Right lobe of liver (tissue), 6 donors: ENCODE results near the gene KXD1. TPM values are rescaled to one million over a fixed set of nuclear protein-coding genes. Genes with fewer than 3 reads are reported as not detected.

Source experiments
- ATAC-seq, 4 donors: fragments of 200-7000 bp; cut with Tn5 transposase; one replicate each; pipeline ENCODE4 v1.9.1; 2020; ENCODE audit warnings: mild to moderate bottlenecking in 4 of 4, moderate library complexity in 4 of 4
- DNase-seq, 3 donors: peaks; one replicate each; pipeline ENCODE4 v3.0.0-alpha.2; 2020
- H3K27ac ChIP-seq, 3 donors: fragments of 200-600 bp; one replicate each; pipeline ENCODE4 v1.8.0; 2022
- H3K27me3 ChIP-seq, 2 donors: fragments of 200-600 bp; one replicate each; pipeline ENCODE4 v1.8.0; 2022
- H3K36me3 ChIP-seq, 4 donors: fragments of 200-600 bp; sonication (generic) in 1 of 4; one replicate each; pipeline versions ENCODE4 v1.5.1 to v1.8.0; 2017 to 2022; ENCODE audit warnings: control low read depth in 1 of 4
- H3K4me1 ChIP-seq, 4 donors: fragments of 200-600 bp; sonication (generic) in 1 of 4; one replicate each; pipeline versions ENCODE4 v1.5.1 to v1.8.0; 2017 to 2022; ENCODE audit warnings: control low read depth in 1 of 4
- H3K4me3 ChIP-seq, 3 donors: fragments of 200-600 bp; one replicate each; pipeline ENCODE4 v1.8.0; 2022
- H3K9me3 ChIP-seq, 4 donors: fragments of 200-600 bp; sonication (generic) in 1 of 4; one replicate each; pipeline versions ENCODE4 v1.5.1 to v1.8.0; 2017 to 2022; ENCODE audit warnings: control low read depth in 1 of 4
- POLR2A ChIP-seq: fragments of 450-650 bp; IDR thresholded peaks from one replicate; pipeline ENCODE4 v1.6.1; 2017; ENCODE audit warnings: antibody characterized with exemption, mild to moderate bottlenecking
- WGBS: methylation state at CpG from one replicate; pipeline ENCODE4 v1.1.6; 2018; ENCODE audit warnings: low coverage, low lambda C conversion rate; ENCODE audit not compliant: insufficient coverage; ENCODE audit errors: missing lambda C conversion rate; 5-methylcytosine and 5-hydroxymethylcytosine counted together
- intact Hi-C, 2 donors: fragments of 100-400 bp; cut with DNase I; formaldehyde crosslinking; loops; one replicate each; pipeline versions ENCODE4 v1.11.2 to v1.14.1; 2022
- total RNA-seq, 6 experiments: library from RNA; depleted of rRNA in 2 of 6; stranded (reverse); fragments of >200 nt in 2 of 6; fragmentation: NEBNext Ultra II Directional in 3 of 6; extraction: Animal tissue kit (Norgen Biotek cat#: 25700) in 3 of 6; gene quantifications; one replicate each; pipeline versions ENCODE4 v1.1.0 to v1.2.4, GENCODE V29; 2016 to 2023
- TF ChIP-seq, protein P1 (sequence below), 4 donors: fragments of 200-600 bp in 3 of 4; fragments of 450-650 bp in 1 of 4; IDR thresholded peaks; one replicate each; pipeline versions ENCODE4 v1.5.1 to v1.8.0; 2016 to 2022; ENCODE audit warnings: antibody characterized with exemption in 4 of 4, mild to moderate bottlenecking in 2 of 4
- donor health status: DM: no; HTN: yes; CAD: no.
- donor health status: DM: no; HTN: no; CAD: no.
- donor health status: DM: no; HTN: no; CAD: no.
- donor health status: DM: no; HTN: yes; CAD: no.
- donor health status: DM: no; HTN: yes; CAD: no.

Gene KXD1
- total RNA-seq, 6 experiments from 2014 or later, result 30.2 to 93.0 (median 36.1) TPM

DNA sequence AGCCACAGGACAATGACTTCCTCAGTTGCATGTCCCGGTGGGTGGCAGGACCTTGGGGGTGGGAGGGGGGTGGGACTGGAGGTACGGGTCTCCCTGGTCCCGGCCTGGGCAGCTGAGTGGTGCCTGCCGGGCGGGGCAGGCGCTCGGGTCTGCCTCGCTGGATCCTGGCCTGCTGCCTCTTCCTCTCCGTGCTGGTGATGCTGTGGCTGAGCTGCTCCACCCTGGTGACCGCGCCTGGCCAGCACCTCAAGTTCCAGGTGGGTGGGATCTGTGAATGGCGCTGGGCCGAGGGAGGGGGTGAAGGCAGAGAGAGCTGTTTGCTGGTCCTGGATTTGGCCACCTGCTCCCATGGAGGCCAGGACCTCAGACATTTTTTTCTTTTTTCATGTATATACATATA, 60.6 kb downstream of the KXD1 start:
- no peaks in the 10 kb centered on the region for H3K27me3 ChIP-seq

More for the DNA sequence above, 60.6 kb downstream of the KXD1 start:
- Histone ChIP-seq H3K9me3 (no peaks in the 10 kb centered on the region), H3K4me3 (no peak overlapping the region), H3K4me1 (no peaks in the 10 kb centered on the region), H3K27ac (no peak overlapping the region), H3K36me3 (no peaks in the 10 kb centered on the region)
- intact Hi-C loops, result no loop called here
- DNase-seq, result no peak
- ATAC-seq, result no peak
- TF ChIP-seq, protein P1, sequence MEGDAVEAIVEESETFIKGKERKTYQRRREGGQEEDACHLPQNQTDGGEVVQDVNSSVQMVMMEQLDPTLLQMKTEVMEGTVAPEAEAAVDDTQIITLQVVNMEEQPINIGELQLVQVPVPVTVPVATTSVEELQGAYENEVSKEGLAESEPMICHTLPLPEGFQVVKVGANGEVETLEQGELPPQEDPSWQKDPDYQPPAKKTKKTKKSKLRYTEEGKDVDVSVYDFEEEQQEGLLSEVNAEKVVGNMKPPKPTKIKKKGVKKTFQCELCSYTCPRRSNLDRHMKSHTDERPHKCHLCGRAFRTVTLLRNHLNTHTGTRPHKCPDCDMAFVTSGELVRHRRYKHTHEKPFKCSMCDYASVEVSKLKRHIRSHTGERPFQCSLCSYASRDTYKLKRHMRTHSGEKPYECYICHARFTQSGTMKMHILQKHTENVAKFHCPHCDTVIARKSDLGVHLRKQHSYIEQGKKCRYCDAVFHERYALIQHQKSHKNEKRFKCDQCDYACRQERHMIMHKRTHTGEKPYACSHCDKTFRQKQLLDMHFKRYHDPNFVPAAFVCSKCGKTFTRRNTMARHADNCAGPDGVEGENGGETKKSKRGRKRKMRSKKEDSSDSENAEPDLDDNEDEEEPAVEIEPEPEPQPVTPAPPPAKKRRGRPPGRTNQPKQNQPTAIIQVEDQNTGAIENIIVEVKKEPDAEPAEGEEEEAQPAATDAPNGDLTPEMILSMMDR (IDR thresholded peaks at IDR 0.05), result no peak
- no peak for TF ChIP-seq POLR2A
- WGBS, result 92% methylated on average over 2 of the region's 13 CpGs

Other genes starting within 250 kb of the KXD1 start
- 100 to 1,000 TPM in 2 of 6 experiments, 10 to 100 TPM in 4; 37.6 to 139 (median 47.3) TPM for gene LSM4, start 234.8 kb upstream of the KXD1 start, total RNA-seq
- gene PGPEP1, start 217.3 kb upstream of the KXD1 start, total RNA-seq, result 10 to 100 TPM; 33.0 to 55.5 (median 40.7) TPM
- gene GDF15, start 171.7 kb upstream of the KXD1 start, total RNA-seq, result 100 to 1,000 TPM in 2 of 6 experiments, 10 to 100 TPM in 2, 1 to 10 TPM in 1, under 1 TPM in 1; 0.88 to 160 (median 57.5) TPM
- 10 to 100 TPM in 1 of 6 experiments, 1 to 10 TPM in 5; 1.9 to 12.6 (median 3.2) TPM for gene LRRC25, start 160.2 kb upstream of the KXD1 start, total RNA-seq
- gene SSBP4, start 138.5 kb upstream of the KXD1 start, total RNA-seq, result 10 to 100 TPM; 12.8 to 23.9 (median 15.9) TPM
- gene ISYNA1, start 119.7 kb upstream of the KXD1 start, total RNA-seq, result 1 to 10 TPM; 6.5 to 8.3 (median 7.8) TPM
- 10 to 100 TPM in 2 of 6 experiments, 1 to 10 TPM in 4; 5.3 to 11.9 (median 8.6) TPM for gene ELL, start 35.8 kb upstream of the KXD1 start, total RNA-seq
- 100 to 1,000 TPM in 3 of 6 experiments, 10 to 100 TPM in 3; 92.7 to 179 (median 118) TPM for gene FKBP8, start 14.3 kb upstream of the KXD1 start, total RNA-seq
- gene UBA52, start 14.0 kb downstream of the KXD1 start, total RNA-seq, result 100 to 1,000 TPM; 256 to 470 (median 406) TPM
- gene REX1BD, start 30.9 kb downstream of the KXD1 start, total RNA-seq, result 10 to 100 TPM; 30.4 to 71.7 (median 45.6) TPM
- 1 to 10 TPM in 2 of 6 experiments, under 1 TPM in 1, not detected in 3; 0.27 to 2.9 (median 1.2) TPM for gene CRLF1, start 48.9 kb downstream of the KXD1 start, total RNA-seq
- gene TMEM59L, start 55.0 kb downstream of the KXD1 start, total RNA-seq, result under 1 TPM in 2 of 6 experiments, not detected in 4; 0.31 to 0.43 TPM
- gene KLHL26, start 79.2 kb downstream of the KXD1 start, total RNA-seq, result 1 to 10 TPM; 3.8 to 5.0 (median 4.7) TPM
- gene CRTC1, start 125.8 kb downstream of the KXD1 start, total RNA-seq, result 1 to 10 TPM; 1.7 to 7.2 (median 4.9) TPM
- gene COMP, start 233.4 kb downstream of the KXD1 start, total RNA-seq, result under 1 TPM in 2 of 6 experiments, not detected in 4; 0.11 to 0.31 TPM